ENCODE results near the gene UPK1A. TPM values are rescaled to one million over a fixed set of nuclear protein-coding genes. Genes with fewer than 3 reads are reported as not detected.

UPK1A gene
- total and polyA plus RNA-seq, 2 donors (not counting 3 experiments of a cell fraction or from before 2014, with no cell fraction given): not detected

DNA sequence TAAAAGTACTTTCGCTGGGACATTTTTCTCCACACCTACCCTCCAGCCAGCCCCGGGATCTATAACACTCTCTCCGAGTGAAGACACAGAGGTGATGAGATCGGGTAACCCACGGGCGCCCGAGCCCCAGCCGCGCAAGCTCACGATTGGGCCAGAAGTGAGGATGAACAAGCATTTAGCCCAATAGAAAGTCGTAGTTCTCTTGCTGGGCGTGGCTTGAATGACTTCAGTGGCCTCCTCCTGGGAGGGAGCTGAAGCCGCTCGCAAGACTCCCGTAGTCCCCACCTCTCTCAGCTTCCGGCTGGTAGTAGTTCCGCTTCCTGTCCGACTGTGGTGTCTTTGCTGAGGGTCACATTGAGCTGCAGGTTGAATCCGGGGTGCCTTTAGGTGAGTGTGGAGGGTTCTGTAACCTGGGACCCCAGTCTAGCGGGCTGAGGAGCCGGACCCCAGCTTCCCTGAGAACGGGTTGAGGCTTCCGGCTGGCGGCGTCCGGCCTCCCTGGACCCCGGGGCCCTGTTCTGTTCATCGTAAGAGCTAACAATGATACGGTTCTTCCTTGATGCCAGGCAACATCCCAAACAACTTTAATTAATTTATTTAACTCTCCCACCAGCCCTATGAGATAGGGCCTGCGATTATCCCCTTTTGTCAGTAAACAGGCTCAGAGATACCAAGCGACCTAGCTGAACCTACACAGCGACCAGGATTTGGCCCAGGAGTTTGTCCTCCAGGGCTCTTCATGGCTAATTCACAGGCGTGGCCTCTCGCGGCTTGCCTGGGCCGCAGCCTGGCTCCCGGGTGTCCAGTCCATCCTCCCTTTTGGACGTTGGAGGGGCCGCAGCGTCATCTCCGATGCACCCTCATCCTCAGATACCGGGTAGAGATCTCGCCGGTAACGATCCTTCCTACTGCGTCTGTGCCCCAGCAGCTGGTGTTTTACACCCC, 18.0 kb upstream of the UPK1A start, which contains the start of gene COX6B1:
Gene COX6B1, plus strand, starts transcription at position 307 of the 945 bp plus-strand sequence. CDS start 2,921 bp downstream, outside the sequence.
- FAIRE-seq (peak; percentile 99), DNase-seq (ENCODE audit: low read depth, low spot score) (peak; percentile 96)
- peak within 1 kb of the TSS; percentile 65 for H3K27ac ChIP-seq (ENCODE audit: insufficient read depth, low read depth, low read length)
- intact Hi-C loops (cut with micrococcal nuclease) (loop anchor here (5.0 kb wide), 1 partner anchor 109 kb away; the partner anchor contains the start of genes HSPB6 and PROSER3), dilution Hi-C loops (cut with MboI; ENCODE audit: extremely low pct_ligation_motif_present, low sequenced_read_pairs) (no loop called here)
- H3K9ac ChIP-seq (replicated peaks; ENCODE audit: extremely low read depth, insufficient read depth, low read length): peak within 1 kb of the TSS; percentile 80
- ChIA-PET POLR2A (no interaction called here), CTCF (interaction anchor here (0.7 to 1.4 kb wide), 2 partner anchors 9 to 99 kb away, joined by 4 to 6 read pairs; no protein-coding TSS in a partner anchor)
- H3K9me3 ChIP-seq (replicated peaks; ENCODE audit: control insufficient read depth, insufficient read depth, low read length): no peaks in the 10 kb centered on the region
- H3K4me2 ChIP-seq (ENCODE audit: insufficient read depth, low read length): peak within 1 kb of the TSS; percentile 74
- H4K20me1 ChIP-seq (replicated peaks; ENCODE audit: control insufficient read depth, extremely low read depth, insufficient read depth, low read length): no peaks in the 10 kb centered on the region
- H2AFZ ChIP-seq (ENCODE audit: low read depth, low read length): peak within 1 kb of the TSS; percentile 77
- peaks cover 12% of the 10 kb centered on the region for H3K4me1 ChIP-seq (ENCODE audit: control insufficient read depth, extremely low read depth, insufficient read depth, low read length)
- TSS peak; percentile 66 for BruUV-seq (replicated peaks)
- no peaks in the 10 kb centered on the region for H3K9me1 ChIP-seq (replicated peaks; ENCODE audit: control insufficient read depth, extremely low read depth, insufficient read depth, low read length)
- H3K27me3 ChIP-seq (ENCODE audit: control insufficient read depth in 2 of 2, insufficient read depth in 2 of 2, low read length in 2 of 2): no peaks in the 10 kb centered on the region
- peak within 1 kb of the TSS; percentile 81 to 97 (median 89) for H3K4me3 ChIP-seq (replicated peaks in 1 of 3; ENCODE audit: insufficient read depth in 1 of 3, low read depth in 1 of 3, low read length in 3 of 3)
- peaks cover 19% of the 10 kb centered on the region for H3K79me2 ChIP-seq (ENCODE audit: control insufficient read depth, insufficient read depth, low read length)
- TF ChIP-seq FOS (IDR thresholded peaks at IDR 0.05; ENCODE audit: borderline replicate concordance, insufficient read depth, low read length): no peak
- peak; percentile 88 for TF ChIP-seq POLR2A (IDR thresholded peaks at IDR 0.05; ENCODE audit: low read depth, low read length)
- TF ChIP-seq, protein P1, sequence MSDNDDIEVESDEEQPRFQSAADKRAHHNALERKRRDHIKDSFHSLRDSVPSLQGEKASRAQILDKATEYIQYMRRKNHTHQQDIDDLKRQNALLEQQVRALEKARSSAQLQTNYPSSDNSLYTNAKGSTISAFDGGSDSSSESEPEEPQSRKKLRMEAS (IDR thresholded peaks at IDR 0.05; ENCODE audit: insufficient read depth, insufficient read length): no peak
- TF ChIP-seq POLR2AphosphoS5 (IDR thresholded peaks at IDR 0.05; ENCODE audit: insufficient read depth, low read depth, low read length): peak; percentile 87
- no peak for TF ChIP-seq JUN (IDR thresholded peaks at IDR 0.05; ENCODE audit: borderline replicate concordance, insufficient read depth, insufficient read length, low read depth)
- TF ChIP-seq MYC (IDR thresholded peaks at IDR 0.05; ENCODE audit: low read depth, low read length): no peak
- no peak for TF ChIP-seq EZH2 (IDR thresholded peaks at IDR 0.05; ENCODE audit: borderline replicate concordance, low read depth, low read length, severe bottlenecking)
- H3K36me3 ChIP-seq (ENCODE audit: control insufficient read depth in 2 of 2, extremely low read depth in 1 of 2, insufficient read depth in 2 of 2, low read length in 2 of 2): peaks cover 0 to 3% of the 10 kb centered on the region in 2 experiments
